K562 (cell line): Measurements from ENCODE around the gene ORC1. TPM values are rescaled to one million over a fixed set of nuclear protein-coding genes. Genes with fewer than 3 reads are reported as not detected.

Experiments
- ATAC-seq: fragments of 200-7000 bp; cut with Tn5 transposase; 3 replicates; pipeline ENCODE4 v1.9.1; 2020; ENCODE audit warnings: moderate library complexity
- BruUV-seq: library from RNA; stranded (reverse); fragments of 400-500 nt; replicated peaks from 2 replicates; lab custom pipeline; 2021; lab: Mats Ljungman, UMichigan
- CTCF ChIA-PET: fragments of 300-600 bp; formaldehyde crosslinking; extraction: SDS; loops from one replicate; lab custom pipeline; 2021; ENCODE audit warnings: low intra/inter-chr PET ratio; lab: Yijun Ruan, JAX
- POLR2A ChIA-PET: fragments of 300-600, 350-650 bp; sonication (Branson Sonifier 250); formaldehyde crosslinking; extraction: SDS; loops from one replicate; lab custom pipeline; 2021; ENCODE audit warnings: antibody characterized with exemption, inconsistent platforms; lab: Yijun Ruan, JAX
- DNase-seq, 4 experiments: peaks; one replicate each; pipeline versions ENCODE4 v3.0.0 to v3.0.0-alpha.2; 2011 to 2018; ENCODE audit warnings: low spot score in 3 of 4, mixed read lengths in 3 of 4; ENCODE audit errors: extremely low read depth in 1 of 4
- FAIRE-seq: peaks from 2 replicates; lab custom pipeline; 2011; peaks lifted over from hg19 to GRCh38; lab: Jason Lieb, UNC
- H2AFZ ChIP-seq: 2 replicates; pipeline ENCODE4 v1.6.0; 2011; ENCODE audit warnings: low read depth, low read length, control low read depth, inconsistent platforms
- H3K27ac ChIP-seq: fragments of 200-600 bp; 3 replicates; pipeline ENCODE4 v1.8.0; 2011; ENCODE audit warnings: low read depth, mild to moderate bottlenecking, control low read depth, inconsistent platforms, low read length, moderate library complexity, mixed read lengths; ENCODE audit errors: extremely low read depth
- H3K27me3 ChIP-seq, 2 experiments: fragments of 300-600 bp in 1 of 2; 2 replicates in 1 of 2; 3 replicates in 1 of 2; pipeline versions ENCODE4 v1.6.0 to v1.8.0; 2011; ENCODE audit warnings: inconsistent platforms in 2 of 2, low read length in 2 of 2, mild to moderate bottlenecking in 1 of 2, mixed read lengths in 1 of 2, moderate library complexity in 1 of 2; ENCODE audit not compliant: control insufficient read depth in 2 of 2, insufficient read depth in 2 of 2
- H3K36me3 ChIP-seq: fragments of 300-600 bp; 3 replicates; pipeline ENCODE4 v1.8.0; 2011; ENCODE audit warnings: mild to moderate bottlenecking, low read length, inconsistent platforms; ENCODE audit not compliant: control insufficient read depth, insufficient read depth
- H3K4me1 ChIP-seq, 2 experiments: fragments of 200-600 bp in 1 of 2; replicated peaks in 1 of 2; 2 replicates in 1 of 2; 3 replicates in 1 of 2; pipeline versions ENCODE4 v1.5.1 to v1.8.0; 2011; ENCODE audit warnings: inconsistent platforms in 2 of 2, low read length in 2 of 2, mild to moderate bottlenecking in 1 of 2, mixed read lengths in 1 of 2, moderate library complexity in 1 of 2; ENCODE audit not compliant: control insufficient read depth in 2 of 2, insufficient read depth in 2 of 2
- H3K4me2 ChIP-seq: 2 replicates; pipeline ENCODE4 v1.6.1; 2011; ENCODE audit warnings: low read length, control low read depth, inconsistent platforms, mixed read lengths; ENCODE audit not compliant: insufficient read depth
- H3K4me3 ChIP-seq: fragments of 200-600 bp; sonication (generic), shearing (Covaris generic); 2 replicates; pipeline ENCODE4 v1.5.1; 2016; ENCODE audit warnings: control low read depth, inconsistent platforms
- H3K79me2 ChIP-seq: fragments of 200-600 bp; 3 replicates; pipeline ENCODE4 v1.8.0; 2011; ENCODE audit warnings: low read length, inconsistent platforms; ENCODE audit not compliant: control insufficient read depth, insufficient read depth
- H3K9ac ChIP-seq, 2 experiments: 2 replicates each; pipeline versions ENCODE4 v1.6.0 to v1.6.1; 2011; ENCODE audit warnings: low read depth in 2 of 2, low read length in 2 of 2, control low read depth in 1 of 2, inconsistent platforms in 1 of 2, mild to moderate bottlenecking in 1 of 2, mixed read lengths in 1 of 2; ENCODE audit not compliant: insufficient read depth in 1 of 2
- H3K9me1 ChIP-seq: one replicate; pipeline ENCODE4 v1.6.0; 2011; ENCODE audit warnings: inconsistent platforms, mild to moderate bottlenecking, low read length, moderate library complexity; ENCODE audit not compliant: control insufficient read depth, insufficient read depth
- H3K9me3 ChIP-seq: replicated peaks from 2 replicates; pipeline ENCODE4 v1.5.1; 2011; ENCODE audit warnings: low read depth, low read length, inconsistent platforms; ENCODE audit not compliant: control insufficient read depth, insufficient read depth
- H4K20me1 ChIP-seq: replicated peaks from 2 replicates; pipeline ENCODE4 v1.6.1; 2011; ENCODE audit warnings: low read length, inconsistent platforms, mixed read lengths; ENCODE audit not compliant: control insufficient read depth, insufficient read depth
- ATF7 ChIP-seq: fragments of 450-650 bp; IDR thresholded peaks from 2 replicates; pipeline ENCODE4 v1.7.1; 2014; ENCODE audit warnings: mild to moderate bottlenecking, moderate library complexity
- BDP1 ChIP-seq: IDR thresholded peaks from 3 replicates; pipeline ENCODE4 v1.6.1; 2011; ENCODE audit not compliant: insufficient read length, insufficient read depth
- C11orf30 ChIP-seq: fragments of 450-650 bp; IDR thresholded peaks from 2 replicates; pipeline ENCODE4 v1.6.1; 2016; ENCODE audit warnings: low read depth, mild to moderate bottlenecking
- FOXK2 ChIP-seq, 2 experiments: fragments of 450-650 bp; IDR thresholded peaks in 1 of 2; conservative IDR thresholded peaks in 1 of 2; 2 replicates each; pipeline ENCODE4 v1.6.1; 2016; ENCODE audit warnings: low read depth in 2 of 2, mild to moderate bottlenecking in 1 of 2
- MYBL2 ChIP-seq, 2 experiments: fragments of 450-650 bp in 1 of 2; sonication (generic) in 1 of 2; formaldehyde crosslinking in 1 of 2; IDR thresholded peaks; 2 replicates each; pipeline versions ENCODE4 v1.6.1 to v1.8.1; 2017 to 2022; ENCODE audit warnings: borderline replicate concordance in 1 of 2, inconsistent platforms in 1 of 2, low read depth in 1 of 2, mild to moderate bottlenecking in 1 of 2, missing genetic modification reagents in 1 of 2, moderate library complexity in 1 of 2
- NR2C1 ChIP-seq, 2 experiments: fragments of 450-650 bp; IDR thresholded peaks; 2 replicates each; pipeline ENCODE4 v1.6.1; 2017; ENCODE audit warnings: mild to moderate bottlenecking in 2 of 2, antibody characterized with exemption in 1 of 2, inconsistent platforms in 1 of 2, missing compliant biosample characterization in 1 of 2, missing genetic modification characterization in 1 of 2
- ZNF316 ChIP-seq: fragments of 450-650 bp; IDR thresholded peaks from 2 replicates; pipeline ENCODE4 v1.6.1; 2016
- ZNF408 ChIP-seq: fragments of 250-450 bp; sonication (Bioruptor Pico); IDR thresholded peaks from 2 replicates; pipeline ENCODE4 v1.4.0; 2020; ENCODE audit warnings: low read depth, mild to moderate bottlenecking, moderate library complexity
- ZNF511 ChIP-seq: sonication (generic); formaldehyde crosslinking; IDR thresholded peaks from 2 replicates; pipeline ENCODE4 v1.8.0; 2022; ENCODE audit warnings: mild to moderate bottlenecking, missing genetic modification reagents
- WGBS: fragments of 100-300 bp; shearing (Covaris generic); methylation state at CpG from one replicate; pipeline ENCODE4 v1.1.6; 2016; ENCODE audit warnings: low coverage, mixed read lengths; ENCODE audit not compliant: insufficient coverage; ENCODE audit errors: missing lambda C conversion rate; 5-methylcytosine and 5-hydroxymethylcytosine counted together
- in situ Hi-C: fragments of 300-500 bp; cut with MboI; formaldehyde crosslinking; loops from 4 replicates; pipeline ENCODE4 v1.15.0; 2018; ENCODE audit warnings: inconsistent platforms, mixed read lengths
- intact Hi-C: fragments of 100-400 bp; cut with micrococcal nuclease; formaldehyde crosslinking; loops from 2 replicates; pipeline ENCODE4 v1.14.2; 2022
- polyA plus RNA-seq, 8 experiments: library from polyadenylated mRNA; depleted of rRNA in 4 of 8; stranded (reverse) in 5 of 8; unstranded in 3 of 8; fragments of >200 nt; fragmentation: Nextera tagmentation in 2 of 8; fragmentation: Illumina TruSeq in 1 of 8; extraction: Ambion mirVana in 2 of 8; extraction: Trizol in 1 of 8; gene quantifications; 2 replicates each; pipeline versions ENCODE4 v1.2.1 to v1.2.3, GENCODE V29; 2011 to 2014; ENCODE audit warnings: inconsistent platforms in 1 of 8, missing spikeins in 1 of 8
- total RNA-seq, 7 experiments: library from RNA; depleted of rRNA in 6 of 7; stranded (reverse); fragments of >200 nt in 6 of 7; fragmentation: Illumina TruSeq in 2 of 7; extraction: Trizol in 2 of 7; gene quantifications; 2 replicates each; pipeline versions ENCODE4 v1.2.1 to v1.2.3, GENCODE V29; 2011 to 2021; ENCODE audit warnings: low replicate concordance in 1 of 7
- TF ChIP-seq, protein P1 (sequence below), 2 experiments: fragments of 450-650 bp in 1 of 2; sonication (generic) in 1 of 2; formaldehyde crosslinking in 1 of 2; IDR thresholded peaks in 1 of 2; conservative IDR thresholded peaks in 1 of 2; 2 replicates each; pipeline versions ENCODE4 v1.6.1 to v1.8.1; 2016 to 2023; ENCODE audit warnings: mild to moderate bottlenecking in 2 of 2, moderate library complexity in 2 of 2, inconsistent platforms in 1 of 2, missing genetic modification reagents in 1 of 2
- TF ChIP-seq, protein P2 (sequence below), 2 experiments: fragments of 450-650 bp; formaldehyde crosslinking in 1 of 2; IDR thresholded peaks; 2 replicates each; pipeline versions ENCODE4 v1.4.0 to v1.6.1; 2014 to 2020; ENCODE audit warnings: mild to moderate bottlenecking in 2 of 2, borderline replicate concordance in 1 of 2, low read depth in 1 of 2

ORC1 gene
- total and polyA plus RNA-seq, 9 of the 15 experiments (the other 6 are each of a cell fraction or from before 2014, with no cell fraction given) = 26.4 to 91.6 (median 69.7) TPM

DNA sequence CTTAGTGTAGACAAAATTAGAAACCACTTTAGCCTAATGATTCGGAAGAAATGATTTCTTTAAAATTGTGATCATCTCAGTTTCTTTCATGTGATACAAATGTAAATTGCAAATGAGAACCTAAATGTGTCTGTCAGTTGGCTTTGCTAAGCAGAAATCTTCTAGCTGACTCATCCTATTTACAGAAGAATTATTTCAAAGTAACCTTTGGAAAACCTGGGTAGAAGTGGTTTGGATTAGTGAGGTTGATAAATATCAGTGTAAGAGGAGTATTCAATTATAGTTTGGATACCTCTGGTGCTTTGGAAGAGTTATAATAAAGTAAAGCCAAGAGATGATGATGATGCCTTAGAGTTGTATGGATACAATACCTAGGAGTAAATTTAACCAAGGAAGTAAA is 75.6 kb downstream of the ORC1 start:
- ATAC-seq = no peak
- no peak overlapping the region for H3K4me2 ChIP-seq
- no peaks in the 10 kb centered on the region for H4K20me1 ChIP-seq
- ChIA-PET CTCF (interaction anchor here (0.6 kb wide), 1 partner anchor 11 kb away, joined by 3 read pairs; no protein-coding TSS in a partner anchor), POLR2A (interaction anchor here (0.5 to 2.1 kb wide), 8 partner anchors 10 to 86 kb away, joined by 3 to 10 read pairs (median 4); no protein-coding TSS in a partner anchor)
- no peaks in the 10 kb centered on the region for H3K27me3 ChIP-seq
- 78% methylated on average over 1 of the region's 1 CpG for WGBS
- intact Hi-C loops (no loop called here), in situ Hi-C loops (no loop called here)
- H3K27ac ChIP-seq = peak overlapping the region; percentile 41; the same call in 1 of the 3 replicates
- no peaks in the 10 kb centered on the region for H3K9me1 ChIP-seq
- H3K36me3 ChIP-seq = no peaks in the 10 kb centered on the region
- no peaks in the 10 kb centered on the region for H3K79me2 ChIP-seq
- DNase-seq = peak in 1 of 4 experiments; percentile 12
- no peak overlapping the region for H3K9ac ChIP-seq
- no TSS peak for BruUV-seq
- H3K9me3 ChIP-seq = no peaks in the 10 kb centered on the region
- no peak overlapping the region; the same call in 1 of the 2 replicates for H2AFZ ChIP-seq
- no peak overlapping the region for H3K4me3 ChIP-seq
- peaks cover 7 to 10% of the 10 kb centered on the region in 2 experiments; a peak in 3 of 5 replicates for H3K4me1 ChIP-seq
- no peak for FAIRE-seq
- TF ChIP-seq, protein P1, sequence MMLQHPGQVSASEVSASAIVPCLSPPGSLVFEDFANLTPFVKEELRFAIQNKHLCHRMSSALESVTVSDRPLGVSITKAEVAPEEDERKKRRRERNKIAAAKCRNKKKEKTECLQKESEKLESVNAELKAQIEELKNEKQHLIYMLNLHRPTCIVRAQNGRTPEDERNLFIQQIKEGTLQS (IDR thresholded peaks at IDR 0.05) = peak; percentile 65; the same call in 1 of the 2 replicates
- TF ChIP-seq, protein P1 (CRISPR knock-in tag; conservative IDR thresholded peaks at IDR 0.05) = no peak
- TF ChIP-seq ZNF316 (peak; percentile 97), ATF7 (no peak), C11orf30 (peak; percentile 93), NR2C1 (IDR thresholded peaks at IDR 0.05) (no peak), NR2C1 (tag; IDR thresholded peaks at IDR 0.05) (no peak), FOXK2 (conservative IDR thresholded peaks at IDR 0.05 in 1 of 2, IDR thresholded peaks at IDR 0.05 in 1 of 2; ENCODE audit: low read depth in 2 of 2) (0 out of 4 replicates have a peak, but pooled peaks of 1 of the 2 experiments have one; percentile 27), ZNF408 (CRISPR knock-in tag) (no peak), MYBL2 (IDR thresholded peaks at IDR 0.05; ENCODE audit: low read depth) (no peak), MYBL2 (CRISPR knock-in tag; IDR thresholded peaks at IDR 0.05; ENCODE audit: borderline replicate concordance) (no peak), BDP1 (no peak), ZNF511 (CRISPR knock-in tag) (no peak)
- TF ChIP-seq, protein P2, sequence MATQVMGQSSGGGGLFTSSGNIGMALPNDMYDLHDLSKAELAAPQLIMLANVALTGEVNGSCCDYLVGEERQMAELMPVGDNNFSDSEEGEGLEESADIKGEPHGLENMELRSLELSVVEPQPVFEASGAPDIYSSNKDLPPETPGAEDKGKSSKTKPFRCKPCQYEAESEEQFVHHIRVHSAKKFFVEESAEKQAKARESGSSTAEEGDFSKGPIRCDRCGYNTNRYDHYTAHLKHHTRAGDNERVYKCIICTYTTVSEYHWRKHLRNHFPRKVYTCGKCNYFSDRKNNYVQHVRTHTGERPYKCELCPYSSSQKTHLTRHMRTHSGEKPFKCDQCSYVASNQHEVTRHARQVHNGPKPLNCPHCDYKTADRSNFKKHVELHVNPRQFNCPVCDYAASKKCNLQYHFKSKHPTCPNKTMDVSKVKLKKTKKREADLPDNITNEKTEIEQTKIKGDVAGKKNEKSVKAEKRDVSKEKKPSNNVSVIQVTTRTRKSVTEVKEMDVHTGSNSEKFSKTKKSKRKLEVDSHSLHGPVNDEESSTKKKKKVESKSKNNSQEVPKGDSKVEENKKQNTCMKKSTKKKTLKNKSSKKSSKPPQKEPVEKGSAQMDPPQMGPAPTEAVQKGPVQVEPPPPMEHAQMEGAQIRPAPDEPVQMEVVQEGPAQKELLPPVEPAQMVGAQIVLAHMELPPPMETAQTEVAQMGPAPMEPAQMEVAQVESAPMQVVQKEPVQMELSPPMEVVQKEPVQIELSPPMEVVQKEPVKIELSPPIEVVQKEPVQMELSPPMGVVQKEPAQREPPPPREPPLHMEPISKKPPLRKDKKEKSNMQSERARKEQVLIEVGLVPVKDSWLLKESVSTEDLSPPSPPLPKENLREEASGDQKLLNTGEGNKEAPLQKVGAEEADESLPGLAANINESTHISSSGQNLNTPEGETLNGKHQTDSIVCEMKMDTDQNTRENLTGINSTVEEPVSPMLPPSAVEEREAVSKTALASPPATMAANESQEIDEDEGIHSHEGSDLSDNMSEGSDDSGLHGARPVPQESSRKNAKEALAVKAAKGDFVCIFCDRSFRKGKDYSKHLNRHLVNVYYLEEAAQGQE (IDR thresholded peaks at IDR 0.05; ENCODE audit: borderline replicate concordance) = 0 out of 2 replicates have a peak, but pooled peaks have one; percentile 4
- TF ChIP-seq, protein P2 (CRISPR knock-in tag; IDR thresholded peaks at IDR 0.05; ENCODE audit: low read depth) = no peak
